Heart right ventricle (tissue), 16 donors: ENCODE measurements around the gene RUNX1. TPM values are rescaled to one million over a fixed set of nuclear protein-coding genes. Genes with fewer than 3 reads are reported as not detected.

ENCODE experiments used
- ATAC-seq, 8 donors: fragments of 200-7000 bp; cut with Tn5 transposase; one replicate each; pipeline ENCODE4 v1.9.1; 2020; ENCODE audit warnings: mild to moderate bottlenecking in 8 of 8, moderate library complexity in 8 of 8, moderate number of reproducible peaks in 1 of 8
- DNase-seq, 2 donors: peaks; one replicate each; pipeline ENCODE4 v3.0.0-alpha.2; 2020
- H3K27ac ChIP-seq, 10 donors: fragments of 200-600 bp; sonication (generic) in 2 of 10; one replicate each; pipeline versions ENCODE4 v1.5.0 to v1.8.0; 2020 to 2022; ENCODE audit warnings: mild to moderate bottlenecking in 3 of 10
- H3K27me3 ChIP-seq, 7 donors: fragments of 200-600 bp; one replicate each; pipeline ENCODE4 v1.8.0; 2021 to 2022; ENCODE audit warnings: mild to moderate bottlenecking in 2 of 7
- H3K36me3 ChIP-seq, 9 donors: fragments of 200-600 bp; sonication (generic) in 1 of 9; one replicate each; pipeline versions ENCODE4 v1.5.0 to v1.8.0; 2020 to 2022; ENCODE audit warnings: mild to moderate bottlenecking in 2 of 9
- H3K4me1 ChIP-seq, 9 donors: fragments of 200-600 bp; sonication (generic) in 1 of 9; one replicate each; pipeline versions ENCODE4 v1.5.0 to v1.8.0; 2020 to 2022; ENCODE audit warnings: mild to moderate bottlenecking in 4 of 9
- H3K4me3 ChIP-seq, 10 donors: fragments of 200-600 bp; sonication (generic) in 2 of 10; one replicate each; pipeline versions ENCODE4 v1.5.0 to v1.8.0; 2020 to 2022; ENCODE audit warnings: mild to moderate bottlenecking in 7 of 10, moderate library complexity in 2 of 10
- H3K9me3 ChIP-seq, 11 donors: fragments of 200-600 bp in 10 of 11; sonication (generic) in 2 of 11; one replicate each; pipeline versions ENCODE4 v1.5.0 to v1.8.0; 2013 to 2022; ENCODE audit warnings: mild to moderate bottlenecking in 2 of 11, control low read depth in 1 of 11, moderate library complexity in 1 of 11
- CTCF ChIP-seq, 9 donors: fragments of 200-600 bp; sonication (generic) in 2 of 9; IDR thresholded peaks; one replicate each; pipeline versions ENCODE4 v1.5.0 to v1.8.0; 2021 to 2022; ENCODE audit warnings: antibody characterized with exemption in 9 of 9, mild to moderate bottlenecking in 5 of 9, moderate library complexity in 1 of 9
- WGBS, 2 donors: extraction: QIAGEN DNeasy Blood & Tissue Kit; methylation state at CpG; one replicate each; pipeline ENCODE4 v1.1.7; 2013; ENCODE audit warnings: inconsistent platforms in 1 of 2; 5-methylcytosine and 5-hydroxymethylcytosine counted together
- intact Hi-C, 10 donors: fragments of 100-400 bp; cut with DNase I; formaldehyde crosslinking; loops; one replicate each; pipeline versions ENCODE4 v1.11.1 to v1.14.2; 2022
- polyA plus RNA-seq, 2 donors: library from polyadenylated mRNA; stranded (reverse); fragments of 200-250 nt; gene quantifications; one replicate each; pipeline ENCODE4 v1.2.3, GENCODE V29; 2013
- total RNA-seq, 10 donors: library from RNA; stranded (reverse); fragmentation: NEBNext Ultra II Directional in 3 of 10; extraction: Animal tissue kit (Norgen Biotek cat#: 25700) in 3 of 10; gene quantifications; one replicate each; pipeline versions ENCODE4 v1.2.1 to v1.2.4, GENCODE V29; 2021 to 2023
- donor health status: Arrhythmogenic right ventricular cardiomyopathy.
- donor health status: ischemic (EF 13 %, LVEDD 7.1; RV severe dilation, severe dysfunction).
- donor health status: healthy with polysubstance abuse.
- donor health status: DM: no; HTN: yes; CAD: no.
- donor health status: DM: no; HTN: no; CAD: no.
- donor health status: ischemic (EF 25% LVEDD 6.9; RV normal size, moderate dysfunction).
- donor health status: ischemic (EF 25% LVEDD 5.7; RV mildly dilated, moderate dysfunction).
- donor health status: healthy.
- donor health status: DM: yes; HTN: yes; CAD: no.
- donor health status: Ischemic cardiomyopathy.
- donor health status: ischemic (EF 35%, LVEDD 5.7; RV mildly dilated, moderate dysfunction).
- donor health status: nonischemic (EF 11% LVEDD 7.7; RV severe dilation, severe dysfunction).
- donor health status: DM: yes; HTN: yes; CAD: no.
- donor health status: PGD.
- donor health status: ischemic (EF 29% LVEDD 5.4; RV normal size, mild dysfunction).
- donor health status: nonischemic (EF 23%, LVEDD 6.1; RV moderate dilation, normal function).

The RUNX1 gene
- total and polyA plus RNA-seq, 12 donors = 0.88 to 29.3 (median 3.5) TPM

DNA sequence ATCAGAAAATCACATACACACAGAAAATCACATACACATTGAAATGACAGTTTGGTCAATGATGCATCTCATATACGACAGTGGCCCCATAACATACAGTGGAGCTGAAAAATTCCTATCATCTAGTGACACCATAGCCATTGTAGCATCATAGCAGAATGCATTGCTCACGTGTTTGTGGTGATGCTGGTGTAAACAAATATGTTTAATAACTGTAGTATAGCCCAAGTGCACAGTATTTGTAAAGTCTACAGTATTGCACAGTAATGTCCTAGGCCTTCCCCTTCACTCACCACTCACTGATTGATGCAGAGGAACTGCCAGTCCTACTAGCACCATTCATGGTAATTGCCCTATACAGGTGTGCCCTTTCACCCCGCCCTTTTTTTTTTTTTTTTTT lies 30.1 kb upstream of the RUNX1 start:
- no peaks in the 10 kb centered on the region for H3K36me3 ChIP-seq
- peaks cover 0 to 8% (median 0%) of the 10 kb centered on the region in 11 donors for H3K9me3 ChIP-seq
- no peak overlapping the region for H3K27ac ChIP-seq
- intact Hi-C loops = no loop called here
- DNase-seq = no peak
- no peak for TF ChIP-seq CTCF (IDR thresholded peaks at IDR 0.05)
- 88% methylated on average over 3 of the region's 3 CpGs for whole genome bisulfite sequencing, 2 donors
- ATAC-seq = no peak
- peaks cover 0 to 3% (median 0%) of the 10 kb centered on the region in 9 donors for H3K4me1 ChIP-seq
- H3K27me3 ChIP-seq = peaks cover 0 to 9% (median 0%) of the 10 kb centered on the region in 7 donors
- no peak overlapping the region for H3K4me3 ChIP-seq

- Histone ChIP-seq H3K36me3 (no peaks in the 10 kb centered on the region), H3K4me3 (no peak overlapping the region), H3K4me1 (peaks cover 0 to 6% (median 0%) of the 10 kb centered on the region in 9 donors), H3K27ac (no peak overlapping the region), H3K27me3 (peaks cover 0 to 9% (median 0%) of the 10 kb centered on the region in 7 donors), H3K9me3 (peaks cover 0 to 11% (median 0%) of the 10 kb centered on the region in 11 donors)
- 82 to 83% methylated on average over 4 of the region's 4 CpGs for WGBS, 2 donors
- DNase-seq = no peak
- no peak for ATAC-seq
- TF ChIP-seq CTCF (IDR thresholded peaks at IDR 0.05) = no peak
- intact Hi-C loops = no loop called here
Measured at GRCh38 chr21:35077975-35078374, 28.9 kb upstream of the RUNX1 start.

DNA sequence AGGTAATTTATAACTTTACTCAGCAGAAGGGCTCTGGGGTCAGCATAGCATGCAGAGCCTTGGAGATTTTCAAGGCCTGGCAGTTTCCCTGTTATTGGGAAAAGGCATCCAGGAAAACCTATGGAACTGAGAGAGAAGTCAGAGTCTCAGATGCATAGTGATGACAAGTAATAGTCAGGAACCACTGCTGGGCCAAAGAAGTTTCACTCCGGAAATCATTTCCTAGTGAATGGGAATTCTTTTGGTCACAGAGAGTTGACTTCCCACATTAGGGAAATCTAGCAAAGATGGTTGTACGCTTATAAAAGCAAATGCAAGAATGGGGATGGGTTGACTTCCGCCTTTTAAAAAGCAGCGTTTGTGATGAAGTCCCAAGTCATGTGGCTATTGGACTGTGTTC lies 28.4 kb upstream of the RUNX1 start:
- ATAC-seq (no peak), DNase-seq (no peak)
- peaks cover 0 to 11% (median 0%) of the 10 kb centered on the region in 11 donors for H3K9me3 ChIP-seq
- H3K4me1 ChIP-seq = peaks cover 0 to 11% (median 0%) of the 10 kb centered on the region in 9 donors
- no peaks in the 10 kb centered on the region for H3K36me3 ChIP-seq
- intact Hi-C loops = no loop called here
- WGBS, 2 donors = 90 to 91% methylated on average over 4 of the region's 4 CpGs
- H3K27ac ChIP-seq = no peak overlapping the region
- no peak overlapping the region for H3K4me3 ChIP-seq
- TF ChIP-seq CTCF (IDR thresholded peaks at IDR 0.05) = no peak
- H3K27me3 ChIP-seq = peaks cover 0 to 9% (median 0%) of the 10 kb centered on the region in 7 donors

DNA sequence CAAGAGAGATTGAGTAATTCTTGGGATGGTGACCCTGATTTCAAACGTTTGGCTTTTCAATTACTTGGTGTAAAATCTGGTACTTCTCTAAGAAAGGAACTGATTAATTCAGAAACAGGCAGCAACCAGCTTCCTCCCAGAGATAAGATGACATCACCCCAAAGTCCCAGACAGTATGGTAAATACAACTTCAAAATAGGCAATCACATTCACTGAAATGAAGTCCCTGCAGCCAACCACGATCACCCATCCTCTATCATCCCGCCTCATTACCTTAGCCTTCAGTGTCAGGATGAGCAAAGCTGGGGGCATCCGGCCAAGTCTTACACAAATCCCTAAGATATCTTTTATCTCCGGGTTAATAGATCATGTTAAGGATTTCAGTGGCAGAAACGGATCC lies 26.4 kb upstream of the RUNX1 start:
- TF ChIP-seq CTCF (IDR thresholded peaks at IDR 0.05) = no peak
- H3K27me3 ChIP-seq = peaks cover 0 to 4% (median 0%) of the 10 kb centered on the region in 7 donors
- H3K4me1 ChIP-seq = peaks cover 0 to 12% (median 0%) of the 10 kb centered on the region in 9 donors
- ATAC-seq (peak in 4 of 8 donors; percentile 20 to 43 (median 34)), DNase-seq (no peak)
- intact Hi-C loops = no loop called here
- peaks cover 0 to 11% (median 0%) of the 10 kb centered on the region in 11 donors for H3K9me3 ChIP-seq
- no peak overlapping the region for H3K4me3 ChIP-seq
- H3K36me3 ChIP-seq = no peaks in the 10 kb centered on the region
- no peak overlapping the region for H3K27ac ChIP-seq
- 42 to 49% methylated on average over 6 of the region's 6 CpGs for WGBS, 2 donors
